Measurements from ENCODE around the gene GATA5.

GATA5 gene

DNA sequence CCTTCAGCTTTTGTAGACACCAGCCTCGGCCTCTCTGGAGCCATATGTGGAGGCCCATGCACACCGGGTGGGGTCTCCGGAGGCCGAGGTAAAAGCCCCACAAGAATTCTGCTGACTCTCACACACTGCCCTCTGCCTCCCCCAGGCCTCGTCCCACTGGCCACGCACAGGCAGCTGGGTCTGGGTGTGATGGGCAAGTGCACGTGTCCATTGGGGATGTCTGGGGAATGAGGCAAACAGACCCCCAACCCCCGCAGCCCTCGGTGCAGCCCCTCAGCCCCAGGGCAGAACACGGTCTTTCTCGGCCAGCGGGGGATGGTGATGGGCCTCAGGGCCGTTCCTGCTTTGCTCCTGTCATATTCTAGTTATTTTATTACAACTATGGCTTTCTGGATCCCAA is 44.0 kb upstream of the GATA5 start:
- Histone ChIP-seq H3K9ac (no peak overlapping the region), H3K4me1 (no peaks in the 10 kb centered on the region), H2AFZ (no peak overlapping the region), H3K9me3 (ENCODE audit: control insufficient read depth, low read length) (no peaks in the 10 kb centered on the region), H3K36me3 (ENCODE audit: control insufficient read depth, insufficient read depth, low read length) (no peaks in the 10 kb centered on the region), H3K79me2 (no peaks in the 10 kb centered on the region), H3K27ac (no peak overlapping the region), H3K27me3 (ENCODE audit: control insufficient read depth, insufficient read depth, low read length) (no peaks in the 10 kb centered on the region), H3K4me2 (ENCODE audit: low read length) (no peak overlapping the region), H3K4me3 (ENCODE audit: low read depth, low read length) (no peak overlapping the region)
- TF ChIP-seq, protein P1, sequence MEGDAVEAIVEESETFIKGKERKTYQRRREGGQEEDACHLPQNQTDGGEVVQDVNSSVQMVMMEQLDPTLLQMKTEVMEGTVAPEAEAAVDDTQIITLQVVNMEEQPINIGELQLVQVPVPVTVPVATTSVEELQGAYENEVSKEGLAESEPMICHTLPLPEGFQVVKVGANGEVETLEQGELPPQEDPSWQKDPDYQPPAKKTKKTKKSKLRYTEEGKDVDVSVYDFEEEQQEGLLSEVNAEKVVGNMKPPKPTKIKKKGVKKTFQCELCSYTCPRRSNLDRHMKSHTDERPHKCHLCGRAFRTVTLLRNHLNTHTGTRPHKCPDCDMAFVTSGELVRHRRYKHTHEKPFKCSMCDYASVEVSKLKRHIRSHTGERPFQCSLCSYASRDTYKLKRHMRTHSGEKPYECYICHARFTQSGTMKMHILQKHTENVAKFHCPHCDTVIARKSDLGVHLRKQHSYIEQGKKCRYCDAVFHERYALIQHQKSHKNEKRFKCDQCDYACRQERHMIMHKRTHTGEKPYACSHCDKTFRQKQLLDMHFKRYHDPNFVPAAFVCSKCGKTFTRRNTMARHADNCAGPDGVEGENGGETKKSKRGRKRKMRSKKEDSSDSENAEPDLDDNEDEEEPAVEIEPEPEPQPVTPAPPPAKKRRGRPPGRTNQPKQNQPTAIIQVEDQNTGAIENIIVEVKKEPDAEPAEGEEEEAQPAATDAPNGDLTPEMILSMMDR (IDR thresholded peaks at IDR 0.05), result no peak

DNA sequence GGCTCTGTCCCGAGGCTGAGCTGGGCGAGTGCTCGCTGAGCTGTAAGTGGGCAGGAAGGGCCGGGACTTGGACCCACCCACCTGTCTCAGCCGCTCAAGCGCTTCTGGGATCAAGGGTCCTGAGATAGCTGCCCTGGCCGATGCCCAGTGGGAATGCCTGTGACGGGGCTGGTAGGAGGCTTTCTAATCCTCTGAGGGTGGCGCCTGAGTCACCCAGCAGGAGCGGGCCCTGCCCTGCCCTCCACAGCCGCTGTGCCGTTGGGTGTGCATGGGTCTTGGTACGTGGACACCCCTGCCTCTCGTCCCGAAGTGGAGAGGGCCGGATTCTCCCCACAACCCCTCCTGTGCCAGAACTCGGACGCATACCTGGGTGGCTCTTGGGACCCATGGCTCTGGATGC is 43.1 kb upstream of the GATA5 start:
- Histone ChIP-seq H3K27ac (no peak overlapping the region), H3K4me2 (ENCODE audit: low read length) (no peak overlapping the region), H3K27me3 (ENCODE audit: control insufficient read depth, insufficient read depth, low read length) (no peaks in the 10 kb centered on the region), H3K9me3 (ENCODE audit: control insufficient read depth, low read length) (no peaks in the 10 kb centered on the region), H2AFZ (no peak overlapping the region), H3K4me1 (no peaks in the 10 kb centered on the region), H3K4me3 (ENCODE audit: low read depth, low read length) (no peak overlapping the region), H3K9ac (no peak overlapping the region), H3K36me3 (ENCODE audit: control insufficient read depth, insufficient read depth, low read length) (no peaks in the 10 kb centered on the region), H3K79me2 (no peaks in the 10 kb centered on the region)
- TF ChIP-seq, protein P1 (IDR thresholded peaks at IDR 0.05), result no peak

DNA sequence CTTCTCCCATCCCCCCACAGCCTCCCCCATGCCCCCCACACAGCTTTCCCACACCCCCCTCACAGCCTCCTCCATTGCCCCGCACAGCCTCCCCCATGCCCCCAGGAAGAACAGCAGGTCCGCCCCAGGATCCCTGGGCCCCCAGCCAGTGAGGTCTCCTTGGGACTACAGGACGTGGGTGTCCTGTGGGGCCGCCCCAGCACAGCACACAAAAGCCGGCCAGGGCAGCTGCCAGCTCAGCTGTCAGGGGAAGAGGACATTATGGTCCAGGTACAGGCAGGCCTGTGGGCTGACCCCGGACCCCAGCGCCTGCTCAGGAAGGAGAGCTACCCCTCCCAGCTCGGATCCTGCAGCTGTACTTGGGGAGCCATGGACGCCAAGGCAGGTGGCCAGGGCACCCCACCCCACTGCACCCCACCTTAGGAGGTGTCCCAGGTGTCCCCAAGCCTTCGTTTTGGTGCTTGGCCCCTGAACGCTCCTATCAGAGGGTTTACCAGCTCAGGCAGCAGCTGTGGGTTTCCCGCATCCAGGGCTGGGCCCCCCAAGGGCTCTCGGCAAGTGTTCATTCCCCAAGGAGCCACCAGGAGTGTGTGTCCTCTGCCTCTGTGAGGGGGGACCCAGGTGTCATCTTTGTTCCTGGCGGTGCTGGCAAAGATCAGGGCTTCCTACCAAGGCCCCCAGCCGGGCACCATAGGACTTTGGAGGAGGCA is 42.3 kb upstream of the GATA5 start:
- TF ChIP-seq, protein P1 (IDR thresholded peaks at IDR 0.05), result no peak
- no peaks in the 10 kb centered on the region for H3K4me1 ChIP-seq
- no peak overlapping the region for H3K4me3 ChIP-seq (ENCODE audit: low read depth, low read length)
- H3K9ac ChIP-seq, result no peak overlapping the region
- no peaks in the 10 kb centered on the region for H3K27me3 ChIP-seq (ENCODE audit: control insufficient read depth, insufficient read depth, low read length)
- no peaks in the 10 kb centered on the region for H3K79me2 ChIP-seq
- no peak overlapping the region for H3K4me2 ChIP-seq (ENCODE audit: low read length)
- H3K36me3 ChIP-seq (ENCODE audit: control insufficient read depth, insufficient read depth, low read length), result no peaks in the 10 kb centered on the region
- no peaks in the 10 kb centered on the region for H3K9me3 ChIP-seq (ENCODE audit: control insufficient read depth, low read length)
- no peak overlapping the region for H3K27ac ChIP-seq
- no peak overlapping the region for H2AFZ ChIP-seq

DNA sequence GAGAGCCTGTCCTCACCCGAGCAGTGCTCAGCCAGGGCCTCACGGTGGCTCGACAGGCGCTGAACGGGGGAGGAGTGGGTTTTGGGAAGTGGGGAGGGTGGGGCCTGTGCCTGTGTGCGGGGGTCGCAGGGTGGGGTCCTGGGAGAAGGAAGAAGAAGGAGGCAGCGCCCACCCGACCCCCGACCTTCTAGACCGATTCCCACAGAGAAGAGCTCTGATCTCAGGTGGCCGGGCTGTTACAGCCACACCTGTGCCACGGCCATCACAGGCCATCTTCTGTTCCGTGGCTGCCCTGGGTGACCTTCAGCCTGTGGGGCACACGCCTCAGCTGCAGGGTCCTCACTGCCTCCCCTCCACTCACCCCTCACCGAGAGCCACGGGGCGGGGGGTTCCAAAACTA is 41.4 kb upstream of the GATA5 start:
- Histone ChIP-seq H3K27ac (no peak overlapping the region), H3K4me1 (no peaks in the 10 kb centered on the region), H3K4me2 (ENCODE audit: low read length) (no peak overlapping the region), H3K9ac (no peak overlapping the region), H3K36me3 (ENCODE audit: control insufficient read depth, insufficient read depth, low read length) (no peaks in the 10 kb centered on the region), H3K79me2 (no peaks in the 10 kb centered on the region), H3K4me3 (ENCODE audit: low read depth, low read length) (no peak overlapping the region), H2AFZ (no peak overlapping the region), H3K27me3 (ENCODE audit: control insufficient read depth, insufficient read depth, low read length) (no peaks in the 10 kb centered on the region), H3K9me3 (ENCODE audit: control insufficient read depth, low read length) (no peaks in the 10 kb centered on the region)
- TF ChIP-seq, protein P1 (IDR thresholded peaks at IDR 0.05), result no peak

DNA sequence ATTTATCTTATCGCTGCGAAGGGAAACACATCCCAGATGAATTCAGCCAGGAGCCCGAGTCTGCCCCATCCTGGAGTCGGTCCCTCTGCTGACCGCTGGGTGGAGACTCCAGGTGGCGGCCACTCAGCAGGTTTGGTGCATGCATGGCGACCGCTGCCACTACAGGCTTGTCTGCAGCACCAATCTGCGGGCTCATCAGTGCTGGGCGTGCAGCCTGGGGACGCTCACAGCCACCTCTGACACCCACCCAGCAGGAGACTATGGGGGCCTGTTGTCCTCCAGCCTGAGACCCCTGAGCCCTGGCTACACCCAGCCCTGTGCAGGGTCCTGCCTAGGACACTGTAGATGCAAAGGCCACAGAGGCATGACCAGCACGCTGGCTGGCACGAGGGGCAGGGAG is 40.5 kb upstream of the GATA5 start:
- Histone ChIP-seq H3K4me3 (ENCODE audit: low read depth, low read length) (no peak overlapping the region), H2AFZ (no peak overlapping the region), H3K4me1 (no peaks in the 10 kb centered on the region), H3K27ac (no peak overlapping the region), H3K79me2 (no peaks in the 10 kb centered on the region), H3K4me2 (ENCODE audit: low read length) (no peak overlapping the region), H3K9me3 (ENCODE audit: control insufficient read depth, low read length) (no peaks in the 10 kb centered on the region), H3K36me3 (ENCODE audit: control insufficient read depth, insufficient read depth, low read length) (no peaks in the 10 kb centered on the region), H3K9ac (no peak overlapping the region), H3K27me3 (ENCODE audit: control insufficient read depth, insufficient read depth, low read length) (no peaks in the 10 kb centered on the region)
- TF ChIP-seq, protein P1 (IDR thresholded peaks at IDR 0.05), result peak; percentile 25
